B cell (primary cell): ENCODE data around the gene BCL2L1. TPM values are rescaled to one million over a fixed set of nuclear protein-coding genes. Genes with fewer than 3 reads are reported as not detected.

Experiments used
- ATAC-seq: fragments of 200-7000 bp; cut with Tn5 transposase; one replicate; pipeline ENCODE4 v1.10.0; 2021; ENCODE audit warnings: low read depth, mild to moderate bottlenecking, moderate number of reproducible peaks, moderate library complexity
- CTCF ChIA-PET: fragments of 350-600 bp; sonication (Branson Sonifier 250); formaldehyde crosslinking; loops from one replicate; lab custom pipeline; 2021; ENCODE audit warnings: antibody characterized with exemption, inconsistent platforms; lab: Charles Lee
- POLR2A ChIA-PET: fragments of 350-600 bp; sonication (Branson Sonifier 250); formaldehyde crosslinking; loops from one replicate; lab custom pipeline; 2021; ENCODE audit warnings: antibody characterized with exemption; lab: Charles Lee
- DNase-seq: peaks from one replicate; pipeline ENCODE4 v3.0.0; 2013
- H2AFZ ChIP-seq: 2 replicates; pipeline ENCODE4 v1.6.1; 2012; ENCODE audit warnings: mild to moderate bottlenecking, low read depth, low read length; ENCODE audit not compliant: insufficient read depth, poor library complexity, severe bottlenecking
- H3K27ac ChIP-seq, 2 donors: 1 replicate in 1 of 2; 2 replicates in 1 of 2; pipeline ENCODE4 v1.5.1; 2012 to 2013; ENCODE audit warnings: low read length in 2 of 2, mild to moderate bottlenecking in 2 of 2, moderate library complexity in 1 of 2
- H3K27me3 ChIP-seq, 4 experiments: fragments of 200-600 bp in 1 of 4; sonication (generic) in 1 of 4; replicated peaks in 1 of 4; 1 replicate in 2 of 4; 2 replicates in 2 of 4; pipeline versions ENCODE4 v1.6.1 to v1.7.0; 2013 to 2016; ENCODE audit warnings: low read length in 3 of 4, mild to moderate bottlenecking in 2 of 4, mixed read lengths in 1 of 4, moderate library complexity in 1 of 4; ENCODE audit not compliant: insufficient read depth in 4 of 4, control insufficient read depth in 3 of 4; ENCODE audit errors: control extremely low read depth in 1 of 4
- H3K36me3 ChIP-seq, 2 experiments: replicated peaks in 1 of 2; 1 replicate in 1 of 2; 2 replicates in 1 of 2; pipeline versions ENCODE4 v1.6.1 to v1.7.1; 2013; ENCODE audit warnings: low read length in 1 of 2; ENCODE audit not compliant: insufficient read depth in 2 of 2, control insufficient read depth in 1 of 2; ENCODE audit errors: control extremely low read depth in 1 of 2, extremely low read depth in 1 of 2
- H3K4me1 ChIP-seq, 2 donors: fragments of 200-600 bp in 1 of 2; sonication (generic) in 1 of 2; 1 replicate in 1 of 2; 2 replicates in 1 of 2; pipeline versions ENCODE4 v1.5.1 to v1.6.1; 2013 to 2017; ENCODE audit warnings: low read length in 2 of 2; ENCODE audit not compliant: control insufficient read depth in 2 of 2, insufficient read depth in 2 of 2
- H3K4me2 ChIP-seq: replicated peaks from 2 replicates; pipeline ENCODE3; 2012; ENCODE audit warnings: mild to moderate bottlenecking, low read depth, low read length; ENCODE audit not compliant: poor library complexity, severe bottlenecking
- H3K4me3 ChIP-seq, 5 experiments: fragments of 200-600 bp in 1 of 5; sonication (generic) in 1 of 5; 1 replicate in 3 of 5; 2 replicates in 2 of 5; pipeline versions ENCODE4 v1.5.1 to v1.7.0; 2011 to 2016; ENCODE audit warnings: low read length in 4 of 5, mild to moderate bottlenecking in 4 of 5, low read depth in 2 of 5, control low read depth in 1 of 5, moderate library complexity in 1 of 5; ENCODE audit not compliant: insufficient read depth in 1 of 5; ENCODE audit errors: control extremely low read depth in 1 of 5, extremely low read depth in 1 of 5
- H3K79me2 ChIP-seq: fragments of 200-600 bp; sonication (generic); one replicate; pipeline ENCODE4 v1.6.0; 2016; ENCODE audit warnings: low read length; ENCODE audit not compliant: control insufficient read depth, insufficient read depth
- H3K9ac ChIP-seq: fragments of 200-600 bp; sonication (generic); 2 replicates; pipeline ENCODE4 v1.6.1; 2017; ENCODE audit warnings: mild to moderate bottlenecking, low read length, moderate library complexity
- H3K9me3 ChIP-seq, 3 donors: one replicate each; pipeline versions ENCODE4 v1.6.1 to v1.7.1; 2013; ENCODE audit warnings: low read length in 2 of 3; ENCODE audit not compliant: control insufficient read depth in 2 of 3, insufficient read depth in 1 of 3; ENCODE audit errors: control extremely low read depth in 1 of 3
- H4K20me1 ChIP-seq: 2 replicates; pipeline ENCODE4 v1.6.0; 2012; ENCODE audit warnings: mild to moderate bottlenecking, low read length; ENCODE audit not compliant: insufficient read depth, control insufficient read depth, poor library complexity, severe bottlenecking
- H3K27ac Mint-ChIP-seq: one replicate; pipeline ENCODE4 v1.8.0; 2021; ENCODE audit warnings: mixed read lengths
- H3K27me3 Mint-ChIP-seq: one replicate; pipeline ENCODE4 v1.8.0; 2021; ENCODE audit warnings: mixed read lengths
- H3K4me1 Mint-ChIP-seq: one replicate; pipeline ENCODE4 v1.8.0; 2021; ENCODE audit warnings: mixed read lengths
- H3K4me3 Mint-ChIP-seq: one replicate; pipeline ENCODE4 v1.8.0; 2021; ENCODE audit warnings: mixed read lengths
- H3K9me3 Mint-ChIP-seq: one replicate; pipeline ENCODE4 v1.8.0; 2022; ENCODE audit warnings: mixed read lengths; ENCODE audit not compliant: insufficient read depth
- EZH2 ChIP-seq: IDR thresholded peaks from 2 replicates; pipeline ENCODE4 v1.6.1; 2012; ENCODE audit warnings: borderline replicate concordance, low read depth, mild to moderate bottlenecking, moderate library complexity, low read length; ENCODE audit not compliant: insufficient read depth, poor library complexity, severe bottlenecking
- whole genome bisulfite sequencing: methylation state at CpG from one replicate; pipeline ENCODE4 v1.1.5; 2013; ENCODE audit warnings: missing lambda C conversion rate; ENCODE audit not compliant: insufficient coverage; 5-methylcytosine and 5-hydroxymethylcytosine counted together
- intact Hi-C: fragments of 100-400 bp; cut with micrococcal nuclease; formaldehyde crosslinking; loops from one replicate; pipeline ENCODE4 v1.10.0; 2022
- polyA plus RNA-seq: library from polyadenylated mRNA; depleted of rRNA; stranded (reverse); fragments of >200 nt; gene quantifications from 2 replicates; pipeline ENCODE4 v1.2.3, GENCODE V29; 2012
- total RNA-seq, 2 donors: library from RNA; stranded (reverse); fragments of 120-200 nt in 1 of 2; gene quantifications; 1 replicate in 1 of 2; 2 replicates in 1 of 2; pipeline versions ENCODE4 v1.2.3 to v1.2.4, GENCODE V29; 2013 to 2022
- TF ChIP-seq, protein P1 (sequence below): fragments of 200-600 bp; IDR thresholded peaks from one replicate; pipeline ENCODE4 v1.8.0; 2022; ENCODE audit warnings: antibody characterized with exemption, mild to moderate bottlenecking

The BCL2L1 gene
- total and polyA plus RNA-seq, 2 donors (not counting 1 experiment from before 2014, with no cell fraction given): 10.1 to 33.0 TPM

DNA sequence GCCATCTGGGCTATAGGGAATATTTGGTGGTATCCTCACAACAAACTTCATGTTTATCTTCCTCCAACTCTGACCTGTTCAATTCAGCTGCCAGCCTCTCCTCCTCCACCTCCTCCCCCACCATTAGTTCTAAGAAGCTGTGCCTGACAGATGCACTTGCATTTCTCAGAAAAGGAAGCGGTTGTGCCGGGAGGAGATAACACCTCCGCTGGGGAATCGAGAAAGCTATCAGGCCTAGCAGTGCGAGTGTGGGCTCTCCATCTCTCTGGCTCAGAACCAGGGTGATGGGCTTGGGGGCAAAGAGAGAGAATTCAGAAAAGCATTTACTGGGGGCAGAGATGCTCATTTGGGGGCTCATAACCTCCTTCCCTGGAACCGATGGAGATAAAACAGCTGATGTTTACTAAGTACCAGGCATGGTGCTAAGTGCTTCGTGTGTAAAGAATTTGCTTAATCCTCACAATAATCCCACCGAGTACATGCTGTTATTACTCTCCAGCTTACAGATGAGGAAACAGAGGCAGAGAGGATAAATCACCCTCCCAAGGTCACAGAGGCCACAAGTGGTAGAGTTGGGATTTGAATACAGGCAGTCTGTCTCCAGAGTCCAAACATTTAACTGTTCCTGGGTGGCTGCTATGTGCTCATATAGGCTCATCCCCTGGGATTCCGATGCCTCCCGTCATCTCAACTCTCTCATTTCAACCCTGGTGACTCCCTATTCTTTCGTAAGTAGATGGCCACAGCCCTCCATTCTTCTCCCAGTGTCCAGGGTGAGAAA lies 46.6 kb downstream of the BCL2L1 start:
- no peak for TF ChIP-seq EZH2
- TF ChIP-seq, protein P1, sequence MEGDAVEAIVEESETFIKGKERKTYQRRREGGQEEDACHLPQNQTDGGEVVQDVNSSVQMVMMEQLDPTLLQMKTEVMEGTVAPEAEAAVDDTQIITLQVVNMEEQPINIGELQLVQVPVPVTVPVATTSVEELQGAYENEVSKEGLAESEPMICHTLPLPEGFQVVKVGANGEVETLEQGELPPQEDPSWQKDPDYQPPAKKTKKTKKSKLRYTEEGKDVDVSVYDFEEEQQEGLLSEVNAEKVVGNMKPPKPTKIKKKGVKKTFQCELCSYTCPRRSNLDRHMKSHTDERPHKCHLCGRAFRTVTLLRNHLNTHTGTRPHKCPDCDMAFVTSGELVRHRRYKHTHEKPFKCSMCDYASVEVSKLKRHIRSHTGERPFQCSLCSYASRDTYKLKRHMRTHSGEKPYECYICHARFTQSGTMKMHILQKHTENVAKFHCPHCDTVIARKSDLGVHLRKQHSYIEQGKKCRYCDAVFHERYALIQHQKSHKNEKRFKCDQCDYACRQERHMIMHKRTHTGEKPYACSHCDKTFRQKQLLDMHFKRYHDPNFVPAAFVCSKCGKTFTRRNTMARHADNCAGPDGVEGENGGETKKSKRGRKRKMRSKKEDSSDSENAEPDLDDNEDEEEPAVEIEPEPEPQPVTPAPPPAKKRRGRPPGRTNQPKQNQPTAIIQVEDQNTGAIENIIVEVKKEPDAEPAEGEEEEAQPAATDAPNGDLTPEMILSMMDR: no peak
- peak overlapping the region; percentile 52 to 90 (median 81) for H3K4me3 ChIP-seq
- peaks cover 59% of the 10 kb centered on the region for H3K79me2 ChIP-seq
- ChIA-PET POLR2A (interaction anchor here (2.0 to 2.5 kb wide), 2 partner anchors 9 to 48 kb away, joined by 8 to 13 read pairs; no protein-coding TSS in a partner anchor), CTCF (interaction anchor here (0.8 to 5.1 kb wide), 5 partner anchors 8 to 47 kb away, joined by 3 to 35 read pairs (median 6); partner anchors contain the start of gene BCL2L1)
- DNase-seq: peak; percentile 43
- no peaks in the 10 kb centered on the region for H3K9me3 ChIP-seq
- no peaks in the 10 kb centered on the region for H3K27me3 Mint-ChIP-seq
- H3K4me2 ChIP-seq: peak overlapping the region; percentile 97
- H3K9ac ChIP-seq: peak overlapping the region; percentile 87
- H3K36me3 ChIP-seq: peaks cover 0 to 25% of the 10 kb centered on the region in 2 experiments
- 35% methylated on average over 8 of the region's 11 CpGs for WGBS
- ATAC-seq: peak; percentile 34
- no peaks in the 10 kb centered on the region for H3K9me3 Mint-ChIP-seq
- peak overlapping the region; percentile 93 for H3K27ac Mint-ChIP-seq
- H3K27me3 ChIP-seq: no peaks in the 10 kb centered on the region
- peak overlapping the region; percentile 92 for H3K4me3 Mint-ChIP-seq
- intact Hi-C loops: loop anchor here (1.0 kb wide), 2 partner anchors 9 to 47 kb away; no protein-coding TSS in a partner anchor
- peaks cover 48% of the 10 kb centered on the region for H3K4me1 Mint-ChIP-seq
- no peaks in the 10 kb centered on the region for H4K20me1 ChIP-seq
- peak overlapping the region; percentile 70 for H2AFZ ChIP-seq
- peak overlapping the region; percentile 64 to 92 for H3K27ac ChIP-seq
- peaks cover 26 to 34% of the 10 kb centered on the region in 2 donors for H3K4me1 ChIP-seq
